Measurements from ENCODE around the gene AVEN. TPM values are rescaled to one million over a fixed set of nuclear protein-coding genes. Genes with fewer than 3 reads are reported as not detected.

The AVEN gene
- total RNA-seq, 1 donor from 2014 or later: 10.4 TPM

- Mint-ChIP-seq H3K9me3 (no peaks in the 10 kb centered on the region), H3K27me3 (no peaks in the 10 kb centered on the region), H3K4me1 (ENCODE audit: unreplicated experiment) (no peaks in the 10 kb centered on the region), H3K27ac (no peak overlapping the region), H3K4me3 (no peak overlapping the region), H3K36me3 (no peaks in the 10 kb centered on the region)
- no peak for DNase-seq (ENCODE audit: extremely low spot score, unreplicated experiment)
- TF ChIP-seq, protein P1, sequence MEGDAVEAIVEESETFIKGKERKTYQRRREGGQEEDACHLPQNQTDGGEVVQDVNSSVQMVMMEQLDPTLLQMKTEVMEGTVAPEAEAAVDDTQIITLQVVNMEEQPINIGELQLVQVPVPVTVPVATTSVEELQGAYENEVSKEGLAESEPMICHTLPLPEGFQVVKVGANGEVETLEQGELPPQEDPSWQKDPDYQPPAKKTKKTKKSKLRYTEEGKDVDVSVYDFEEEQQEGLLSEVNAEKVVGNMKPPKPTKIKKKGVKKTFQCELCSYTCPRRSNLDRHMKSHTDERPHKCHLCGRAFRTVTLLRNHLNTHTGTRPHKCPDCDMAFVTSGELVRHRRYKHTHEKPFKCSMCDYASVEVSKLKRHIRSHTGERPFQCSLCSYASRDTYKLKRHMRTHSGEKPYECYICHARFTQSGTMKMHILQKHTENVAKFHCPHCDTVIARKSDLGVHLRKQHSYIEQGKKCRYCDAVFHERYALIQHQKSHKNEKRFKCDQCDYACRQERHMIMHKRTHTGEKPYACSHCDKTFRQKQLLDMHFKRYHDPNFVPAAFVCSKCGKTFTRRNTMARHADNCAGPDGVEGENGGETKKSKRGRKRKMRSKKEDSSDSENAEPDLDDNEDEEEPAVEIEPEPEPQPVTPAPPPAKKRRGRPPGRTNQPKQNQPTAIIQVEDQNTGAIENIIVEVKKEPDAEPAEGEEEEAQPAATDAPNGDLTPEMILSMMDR (conservative IDR thresholded peaks at IDR 0.05): peak; percentile 63
Measured at GRCh38 chr15:33994005-33994615, 44.9 kb downstream of the AVEN start.

DNA sequence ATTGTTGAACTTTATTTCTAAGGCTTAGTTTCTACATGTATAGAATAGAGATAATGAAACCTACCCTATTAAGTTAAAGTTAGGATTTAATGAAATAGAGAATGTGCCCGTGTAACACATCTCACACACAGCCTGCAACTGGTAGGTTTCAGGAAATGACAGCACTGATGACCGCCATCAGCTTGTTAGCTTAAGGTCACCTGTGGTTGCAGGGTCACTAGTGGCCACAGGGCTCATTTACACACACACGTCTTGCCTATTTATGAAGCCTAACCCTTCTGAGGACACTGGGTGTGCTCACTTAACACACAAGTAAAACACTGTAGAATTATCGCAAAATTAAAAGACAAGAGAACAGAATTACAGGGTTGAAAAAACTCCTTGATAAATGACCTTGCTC lies 50.6 kb downstream of the AVEN start:
- TF ChIP-seq, protein P1 (conservative IDR thresholded peaks at IDR 0.05): no peak
- Mint-ChIP-seq H3K4me1 (ENCODE audit: unreplicated experiment) (no peaks in the 10 kb centered on the region), H3K9me3 (no peaks in the 10 kb centered on the region), H3K36me3 (no peaks in the 10 kb centered on the region), H3K4me3 (no peak overlapping the region), H3K27me3 (no peaks in the 10 kb centered on the region), H3K27ac (no peak overlapping the region)
- no peak for DNase-seq (ENCODE audit: extremely low spot score, unreplicated experiment)

DNA sequence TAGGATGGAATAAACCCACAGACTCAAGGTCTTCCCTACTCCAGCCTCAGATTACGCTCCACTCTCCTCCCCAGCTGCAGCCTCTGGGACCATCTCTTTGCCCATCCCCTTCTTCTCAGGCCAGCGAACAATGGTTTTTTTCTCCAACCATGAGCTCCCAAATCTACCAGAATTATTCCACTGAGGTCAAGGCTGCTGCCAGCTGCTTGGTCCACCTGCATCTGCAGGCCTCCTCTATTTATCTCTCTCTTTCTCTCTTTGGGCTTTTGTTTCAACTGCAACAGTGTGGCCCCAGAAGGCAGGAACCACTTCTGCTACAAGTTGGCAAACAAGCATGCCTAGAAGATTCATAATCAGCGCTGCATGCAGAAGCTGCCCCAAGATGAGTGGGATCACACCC lies 51.6 kb downstream of the AVEN start:
- Mint-ChIP-seq H3K4me3 (no peak overlapping the region), H3K27ac (peak overlapping the region; percentile 29), H3K9me3 (no peaks in the 10 kb centered on the region), H3K27me3 (no peaks in the 10 kb centered on the region), H3K36me3 (no peaks in the 10 kb centered on the region), H3K4me1 (ENCODE audit: unreplicated experiment) (no peaks in the 10 kb centered on the region)
- DNase-seq (ENCODE audit: extremely low spot score, unreplicated experiment): no peak
- TF ChIP-seq, protein P1 (conservative IDR thresholded peaks at IDR 0.05): no peak

DNA sequence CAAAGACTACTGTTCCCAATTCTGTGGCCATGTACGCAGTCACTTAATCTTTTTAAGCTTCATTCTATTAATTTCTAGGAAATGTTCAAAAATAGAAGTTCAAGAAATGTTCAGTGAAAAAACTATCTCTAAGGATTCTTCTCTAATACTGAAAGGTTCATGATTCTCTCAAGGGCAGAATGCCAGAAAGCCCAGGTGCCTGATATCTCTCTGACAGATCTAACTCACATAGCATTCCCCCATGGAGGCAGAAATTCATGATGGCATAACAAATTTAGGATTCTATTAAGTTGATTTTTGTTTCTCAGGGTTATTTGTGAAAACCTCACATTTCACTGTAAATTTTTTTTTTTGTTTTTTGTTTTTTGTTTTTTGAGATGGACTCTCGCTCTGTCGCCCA lies 53.3 kb downstream of the AVEN start:
- Mint-ChIP-seq H3K36me3 (no peaks in the 10 kb centered on the region), H3K27me3 (no peaks in the 10 kb centered on the region), H3K4me3 (no peak overlapping the region), H3K4me1 (ENCODE audit: unreplicated experiment) (no peaks in the 10 kb centered on the region), H3K9me3 (no peaks in the 10 kb centered on the region), H3K27ac (no peak overlapping the region)
- no peak for DNase-seq (ENCODE audit: extremely low spot score, unreplicated experiment)
- TF ChIP-seq, protein P1 (conservative IDR thresholded peaks at IDR 0.05): no peak

DNA sequence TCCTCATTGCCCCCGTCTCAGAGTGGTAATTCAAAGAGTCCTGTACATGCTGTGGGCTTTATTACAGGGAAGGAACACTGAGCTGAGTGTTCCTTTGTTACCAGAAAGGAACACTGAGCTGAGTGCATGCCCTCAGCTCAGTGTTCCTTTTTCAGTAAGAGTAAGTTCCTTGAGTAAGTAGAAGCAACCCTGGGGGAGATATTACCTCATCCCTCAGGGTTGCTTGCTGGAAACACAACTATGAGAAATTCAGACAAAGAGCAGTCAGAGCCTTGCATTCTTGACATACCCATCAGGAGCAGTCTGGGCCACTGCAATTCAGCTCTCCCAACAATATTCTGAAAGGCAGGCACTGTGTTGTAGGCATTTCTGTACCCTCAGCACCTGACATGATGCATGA lies 53.7 kb downstream of the AVEN start:
- TF ChIP-seq, protein P1 (conservative IDR thresholded peaks at IDR 0.05): no peak
- no peak for DNase-seq (ENCODE audit: extremely low spot score, unreplicated experiment)
- Mint-ChIP-seq H3K27me3 (no peaks in the 10 kb centered on the region), H3K4me3 (no peak overlapping the region), H3K27ac (no peak overlapping the region), H3K36me3 (no peaks in the 10 kb centered on the region), H3K4me1 (ENCODE audit: unreplicated experiment) (no peaks in the 10 kb centered on the region), H3K9me3 (no peaks in the 10 kb centered on the region)

- no peaks in the 10 kb centered on the region for H3K4me1 Mint-ChIP-seq (ENCODE audit: unreplicated experiment)
- H3K36me3 Mint-ChIP-seq: no peaks in the 10 kb centered on the region
- H3K27ac Mint-ChIP-seq: no peak overlapping the region
- no peaks in the 10 kb centered on the region for H3K27me3 Mint-ChIP-seq
- no peak for DNase-seq (ENCODE audit: extremely low spot score, unreplicated experiment)
- TF ChIP-seq, protein P1 (conservative IDR thresholded peaks at IDR 0.05): no peak
- no peak overlapping the region for H3K4me3 Mint-ChIP-seq
- H3K9me3 Mint-ChIP-seq: no peaks in the 10 kb centered on the region
Measured at GRCh38 chr15:33982516-33982915, 56.5 kb downstream of the AVEN start.

All from type B pancreatic cell (in vitro differentiated cells).